ENCODE measurements around the gene POR. TPM values are rescaled to one million over a fixed set of nuclear protein-coding genes. Genes with fewer than 3 reads are reported as not detected.

The POR gene
- total RNA-seq, 2 experiments from 2014 or later: 22.8 to 25.2 TPM

DNA sequence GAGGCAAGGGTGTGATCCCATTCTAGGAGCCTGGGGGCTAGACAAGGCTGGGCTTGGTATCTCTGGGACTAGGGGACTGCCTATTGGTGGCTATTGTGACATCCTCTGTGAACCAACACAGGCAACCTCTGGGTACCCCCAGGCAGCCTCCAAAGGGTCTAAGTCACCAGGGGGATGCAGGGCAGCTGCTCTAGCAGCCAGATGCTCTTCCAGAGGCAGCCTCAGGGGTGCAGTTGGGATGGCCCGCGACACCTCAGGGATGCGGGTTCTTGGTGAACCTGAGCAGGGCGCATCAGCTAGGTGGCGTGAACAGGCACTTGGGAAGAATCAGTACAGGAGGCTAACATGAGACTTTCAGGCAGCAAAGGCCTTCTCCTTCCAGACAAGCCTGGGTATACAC is 81.0 kb downstream of the POR start:
- intact Hi-C loops (cut with micrococcal nuclease): no loop called here
- ATAC-seq: no peak
- Mint-ChIP-seq H3K27ac (no peak overlapping the region), H3K27me3 (no peaks in the 10 kb centered on the region), H3K4me3 (no peak overlapping the region), H3K36me3 (ENCODE audit: low read depth) (peaks cover 7% of the 10 kb centered on the region), H3K9me3 (no peaks in the 10 kb centered on the region), H3K4me1 (ENCODE audit: low read depth) (peaks cover 13% of the 10 kb centered on the region)
- no peak for DNase-seq
- TF ChIP-seq, protein P1, sequence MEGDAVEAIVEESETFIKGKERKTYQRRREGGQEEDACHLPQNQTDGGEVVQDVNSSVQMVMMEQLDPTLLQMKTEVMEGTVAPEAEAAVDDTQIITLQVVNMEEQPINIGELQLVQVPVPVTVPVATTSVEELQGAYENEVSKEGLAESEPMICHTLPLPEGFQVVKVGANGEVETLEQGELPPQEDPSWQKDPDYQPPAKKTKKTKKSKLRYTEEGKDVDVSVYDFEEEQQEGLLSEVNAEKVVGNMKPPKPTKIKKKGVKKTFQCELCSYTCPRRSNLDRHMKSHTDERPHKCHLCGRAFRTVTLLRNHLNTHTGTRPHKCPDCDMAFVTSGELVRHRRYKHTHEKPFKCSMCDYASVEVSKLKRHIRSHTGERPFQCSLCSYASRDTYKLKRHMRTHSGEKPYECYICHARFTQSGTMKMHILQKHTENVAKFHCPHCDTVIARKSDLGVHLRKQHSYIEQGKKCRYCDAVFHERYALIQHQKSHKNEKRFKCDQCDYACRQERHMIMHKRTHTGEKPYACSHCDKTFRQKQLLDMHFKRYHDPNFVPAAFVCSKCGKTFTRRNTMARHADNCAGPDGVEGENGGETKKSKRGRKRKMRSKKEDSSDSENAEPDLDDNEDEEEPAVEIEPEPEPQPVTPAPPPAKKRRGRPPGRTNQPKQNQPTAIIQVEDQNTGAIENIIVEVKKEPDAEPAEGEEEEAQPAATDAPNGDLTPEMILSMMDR (IDR thresholded peaks at IDR 0.05): no peak
- ChIA-PET CTCF (no interaction called here), POLR2A (interaction anchor here (1.0 to 1.3 kb wide), 2 partner anchors 12 to 81 kb away, joined by 3 to 4 read pairs; partner anchors contain the start of gene POR)

DNA sequence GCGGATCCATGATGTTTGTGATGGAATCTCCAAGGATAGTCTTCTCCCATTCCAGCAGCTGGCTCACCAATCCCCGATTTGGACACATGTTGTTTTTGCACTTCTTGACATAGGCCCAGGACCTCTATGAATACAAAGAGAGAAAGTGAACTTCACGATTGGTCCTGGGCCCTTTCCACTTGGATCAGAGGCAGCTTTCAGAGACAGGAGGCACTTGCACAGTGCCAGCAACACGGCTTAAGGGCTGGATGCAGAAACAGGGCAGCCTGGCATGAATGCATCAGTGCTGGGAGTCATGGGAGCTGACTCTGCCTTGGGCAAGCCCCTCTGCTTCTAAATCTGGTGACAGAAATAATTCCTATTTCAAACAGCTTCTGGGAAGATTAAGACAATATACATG is 81.5 kb downstream of the POR start:
- H3K36me3 Mint-ChIP-seq (ENCODE audit: low read depth): peaks cover 9% of the 10 kb centered on the region
- H3K4me1 Mint-ChIP-seq (ENCODE audit: low read depth): peaks cover 13% of the 10 kb centered on the region
- H3K9me3 Mint-ChIP-seq: no peaks in the 10 kb centered on the region
- H3K27me3 Mint-ChIP-seq: no peaks in the 10 kb centered on the region
- ChIA-PET POLR2A (interaction anchor here (1.0 to 1.3 kb wide), 2 partner anchors 12 to 81 kb away, joined by 3 to 4 read pairs; partner anchors contain the start of gene POR), CTCF (no interaction called here)
- intact Hi-C loops (cut with micrococcal nuclease): no loop called here
- ATAC-seq: no peak
- DNase-seq: no peak
- no peak overlapping the region for H3K27ac Mint-ChIP-seq
- TF ChIP-seq, protein P1 (IDR thresholded peaks at IDR 0.05): no peak
- H3K4me3 Mint-ChIP-seq: no peak overlapping the region

DNA sequence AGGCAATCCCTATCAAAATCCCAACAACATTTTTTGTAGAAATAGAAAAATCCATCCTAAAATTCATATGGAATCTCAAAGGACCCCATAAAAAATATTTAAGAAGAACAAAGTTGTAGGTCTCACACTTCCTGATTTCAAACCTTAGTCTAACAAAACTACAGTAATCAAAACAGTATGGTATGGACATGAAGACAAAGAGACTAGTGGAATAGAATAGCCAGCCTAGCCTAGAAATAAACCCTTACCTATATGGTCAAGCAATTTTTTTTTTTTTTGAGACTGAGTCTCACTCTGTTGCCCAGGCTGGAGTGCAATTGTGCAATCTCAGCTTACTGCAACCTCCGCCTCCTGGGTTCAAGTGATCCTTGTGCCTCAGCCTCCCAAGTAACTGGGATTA is 83.1 kb downstream of the POR start:
- ATAC-seq (no peak), DNase-seq (no peak)
- ChIA-PET CTCF (no interaction called here), POLR2A (interaction anchor here (0.9 kb wide), 1 partner anchor 8 kb away, joined by 3 read pairs; no protein-coding TSS in a partner anchor)
- intact Hi-C loops (cut with micrococcal nuclease): no loop called here
- Mint-ChIP-seq H3K9me3 (no peaks in the 10 kb centered on the region), H3K27me3 (no peaks in the 10 kb centered on the region), H3K27ac (no peak overlapping the region), H3K36me3 (ENCODE audit: low read depth) (peaks cover 10% of the 10 kb centered on the region), H3K4me3 (no peak overlapping the region), H3K4me1 (ENCODE audit: low read depth) (peaks cover 13% of the 10 kb centered on the region)
- TF ChIP-seq, protein P1 (IDR thresholded peaks at IDR 0.05): no peak

DNA sequence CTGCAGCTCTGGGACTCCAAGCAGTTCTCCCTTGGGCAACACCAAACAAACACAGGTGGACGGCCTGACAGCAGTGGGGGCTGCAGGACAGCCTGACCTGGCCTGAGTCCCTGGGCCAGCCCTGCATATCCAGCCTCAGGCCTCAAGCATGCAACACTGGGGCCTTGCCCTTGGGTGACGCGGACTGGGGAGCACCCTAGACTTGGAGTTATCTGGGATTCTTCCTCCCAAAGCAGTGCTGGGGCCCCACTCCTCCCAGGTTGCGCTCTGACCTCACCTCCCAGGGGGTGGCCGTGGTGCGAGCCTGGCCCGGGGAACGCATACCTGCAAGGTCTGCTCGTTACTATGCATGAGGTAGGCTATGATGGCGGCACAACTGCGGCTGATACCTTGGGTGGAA is 85.6 kb downstream of the POR start:
- Mint-ChIP-seq H3K4me3 (no peak overlapping the region), H3K27me3 (no peaks in the 10 kb centered on the region), H3K36me3 (ENCODE audit: low read depth) (peaks cover 21% of the 10 kb centered on the region), H3K4me1 (ENCODE audit: low read depth) (peaks cover 10% of the 10 kb centered on the region), H3K9me3 (no peaks in the 10 kb centered on the region), H3K27ac (no peak overlapping the region)
- intact Hi-C loops (cut with micrococcal nuclease): loop anchor here (10.0 kb wide), 1 partner anchor 226 kb away; the partner anchor contains the start of gene CCL26
- CTCF ChIA-PET: interaction anchor here (2.0 kb wide), 1 partner anchor 20 kb away, joined by 10 read pairs; no protein-coding TSS in a partner anchor
- TF ChIP-seq, protein P1 (IDR thresholded peaks at IDR 0.05): no peak
- POLR2A ChIA-PET: no interaction called here
- no peak for DNase-seq
- ATAC-seq: no peak

DNA sequence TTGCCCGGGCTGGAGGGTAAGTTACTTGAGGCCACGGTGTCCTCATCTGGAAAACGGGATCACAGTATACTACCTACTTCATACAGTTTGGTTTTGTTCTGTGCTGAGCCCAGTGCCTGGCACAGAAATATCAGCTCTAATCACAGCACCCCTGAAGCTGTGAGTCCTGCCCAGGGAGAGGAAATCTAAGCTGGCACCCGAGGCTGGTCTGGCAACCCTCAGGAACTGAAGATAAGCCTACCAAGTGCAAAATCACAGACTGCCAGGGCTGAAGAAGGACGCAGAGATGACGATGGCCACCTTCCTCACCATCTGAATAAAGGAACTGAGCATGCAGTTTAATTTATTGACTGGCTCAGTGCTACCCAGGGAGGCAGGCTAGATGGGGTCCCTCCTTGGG is 87.2 kb downstream of the POR start:
- TF ChIP-seq, protein P1 (IDR thresholded peaks at IDR 0.05): no peak
- peaks cover 7% of the 10 kb centered on the region for H3K4me1 Mint-ChIP-seq (ENCODE audit: low read depth)
- no peak overlapping the region for H3K27ac Mint-ChIP-seq
- H3K36me3 Mint-ChIP-seq (ENCODE audit: low read depth): peaks cover 16% of the 10 kb centered on the region
- H3K27me3 Mint-ChIP-seq: no peaks in the 10 kb centered on the region
- ChIA-PET CTCF (interaction anchor here (2.0 kb wide), 1 partner anchor 18 kb away, joined by 10 read pairs; no protein-coding TSS in a partner anchor), POLR2A (interaction anchor here (0.6 kb wide), 1 partner anchor 16 kb away, joined by 3 read pairs; no protein-coding TSS in a partner anchor)
- intact Hi-C loops (cut with micrococcal nuclease): loop anchor here (10.0 kb wide), 1 partner anchor 227 kb away; the partner anchor contains the start of gene CCL26
- DNase-seq (no peak), ATAC-seq (no peak)
- H3K4me3 Mint-ChIP-seq: no peak overlapping the region
- H3K9me3 Mint-ChIP-seq: no peaks in the 10 kb centered on the region

All from activated CD8-positive, alpha-beta T cell treated with anti-CD3 and anti-CD28 coated beads for 36 hours (primary cell).